GM21717 (cell line): ENCODE data around the gene COL20A1.

ENCODE experiments used
- ATAC-seq: cut with Tn5 transposase; IDR thresholded peaks from one replicate; pipeline ENCODE4 v1.9.1; 2021; ENCODE audit warnings: mild to moderate bottlenecking, moderate library complexity; ENCODE audit not compliant: unreplicated experiment

The COL20A1 gene

GRCh38 chr20:63319164-63320040 is 26.4 kb downstream of the COL20A1 start:
- no peak for ATAC-seq

- no peak for ATAC-seq
Observed at GRCh38 chr20:63320041-63320511, 27.1 kb downstream of the COL20A1 start.

- no peak for ATAC-seq
Observed at GRCh38 chr20:63320616-63321147, 27.7 kb downstream of the COL20A1 start.

GRCh38 chr20:63321148-63321831 is 28.3 kb downstream of the COL20A1 start:
- ATAC-seq, result no peak

- no peak for ATAC-seq
Observed at GRCh38 chr20:63322146-63322932, 29.4 kb downstream of the COL20A1 start.

- no peak for ATAC-seq
Observed at GRCh38 chr20:63322933-63323273, 29.9 kb downstream of the COL20A1 start.

GRCh38 chr20:63323357-63323981 is 30.5 kb downstream of the COL20A1 start:
- ATAC-seq, result no peak

- no peak for ATAC-seq
Observed at GRCh38 chr20:63325021-63325471, 32.1 kb downstream of the COL20A1 start.

GRCh38 chr20:63325554-63326313 is 32.7 kb downstream of the COL20A1 start:
- ATAC-seq, result no peak

GRCh38 chr20:63326314-63327230 is 33.6 kb downstream of the COL20A1 start:
- no peak for ATAC-seq

GRCh38 chr20:63327231-63327745 is 34.3 kb downstream of the COL20A1 start:
- no peak for ATAC-seq

GRCh38 chr20:63328026-63328700 is 35.2 kb downstream of the COL20A1 start:
- no peak for ATAC-seq

- ATAC-seq, result no peak
Observed at GRCh38 chr20:63328718-63329275, 35.8 kb downstream of the COL20A1 start.

GRCh38 chr20:63329331-63330083 is 36.5 kb downstream of the COL20A1 start:
- no peak for ATAC-seq

GRCh38 chr20:63330084-63330760 is 37.2 kb downstream of the COL20A1 start:
- ATAC-seq, result no peak

- ATAC-seq, result no peak
Observed at GRCh38 chr20:63330940-63331339, 38.0 kb downstream of the COL20A1 start.
